Activated CD8-positive, alpha-beta memory T cell treated with anti-CD3 and anti-CD28 coated beads for 36 hours (primary cell): ENCODE measurements around the gene PRKN. TPM values are rescaled to one million over a fixed set of nuclear protein-coding genes. Genes with fewer than 3 reads are reported as not detected.

Experiments used
- CTCF ChIA-PET: fragments of 350-600 bp; sonication (Branson Sonifier 250); formaldehyde crosslinking; loops from one replicate; lab custom pipeline; 2021; ENCODE audit warnings: antibody characterized with exemption; lab: Charles Lee
- POLR2A ChIA-PET: fragments of 350-600 bp; sonication (Branson Sonifier 250); formaldehyde crosslinking; loops from one replicate; lab custom pipeline; 2021; ENCODE audit warnings: antibody characterized with exemption; lab: Charles Lee
- total RNA-seq, 2 experiments: library from RNA; stranded (reverse); gene quantifications; one replicate each; pipeline ENCODE4 v1.2.3, GENCODE V29; 2021

Gene PRKN
- total RNA-seq, 2 experiments from 2014 or later: not detected

DNA sequence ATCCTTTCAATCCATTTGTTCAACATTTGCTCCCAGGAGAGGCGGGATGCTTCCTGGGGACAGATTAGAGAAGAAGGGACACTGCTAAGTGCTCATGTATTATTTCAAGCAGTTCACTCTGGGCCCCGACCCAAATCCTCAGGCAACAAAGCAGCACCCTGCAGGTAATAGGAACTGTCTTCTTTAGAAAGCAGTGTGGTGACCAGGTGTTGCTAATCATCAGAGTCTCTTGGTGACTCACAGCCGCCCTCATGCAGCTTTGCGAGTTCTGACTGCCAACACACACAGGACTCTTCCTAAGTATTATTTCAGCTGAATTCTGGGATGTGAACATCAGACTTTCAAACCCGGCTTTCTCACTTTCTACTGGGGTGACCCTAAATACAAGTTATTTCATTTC, 356.4 kb downstream of the PRKN start:
- ChIA-PET POLR2A (no interaction called here), CTCF (interaction anchor here (0.6 kb wide), 1 partner anchor 18 kb away, joined by 3 read pairs; no protein-coding TSS in a partner anchor)

DNA sequence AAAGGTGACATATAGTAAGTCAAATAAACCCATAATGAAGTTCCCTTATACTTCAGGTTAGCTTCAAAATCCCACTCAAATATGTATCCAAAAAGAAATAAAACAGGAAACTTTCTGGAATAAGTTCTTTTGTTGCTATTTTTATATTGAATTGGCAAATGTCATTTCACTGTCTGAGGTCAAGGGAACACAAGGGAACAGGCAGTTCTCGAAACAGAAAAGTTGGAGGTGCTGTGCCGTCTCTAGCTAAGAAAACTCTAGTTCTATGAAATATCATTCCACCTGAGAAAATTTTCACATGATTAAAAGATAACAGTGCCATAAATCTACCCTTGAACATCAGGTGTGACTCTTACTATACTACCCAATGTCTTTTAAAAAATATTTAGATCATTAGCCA, 358.5 kb downstream of the PRKN start:
- ChIA-PET CTCF (no interaction called here), POLR2A (no interaction called here)

DNA sequence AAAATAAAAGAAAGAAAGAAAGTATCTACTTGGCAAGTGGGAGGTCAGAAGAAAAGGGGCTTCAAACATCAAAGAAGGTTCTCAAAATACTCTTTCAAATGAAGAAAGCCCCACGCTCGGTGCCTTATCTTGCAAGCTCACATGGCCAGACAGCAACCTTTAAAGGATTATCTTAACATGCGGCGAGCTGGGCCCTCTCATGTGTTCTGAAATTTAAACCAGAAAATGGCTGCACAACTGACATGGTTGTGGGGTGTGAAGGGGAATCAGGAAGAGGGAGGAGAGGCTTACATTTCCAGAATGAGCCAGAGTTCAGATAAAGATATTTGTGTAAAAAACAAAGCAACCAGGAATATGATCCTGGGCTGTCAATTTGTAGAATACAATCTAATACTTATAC, 363.1 kb downstream of the PRKN start:
- CTCF ChIA-PET: no interaction called here
- POLR2A ChIA-PET: no interaction called here

DNA sequence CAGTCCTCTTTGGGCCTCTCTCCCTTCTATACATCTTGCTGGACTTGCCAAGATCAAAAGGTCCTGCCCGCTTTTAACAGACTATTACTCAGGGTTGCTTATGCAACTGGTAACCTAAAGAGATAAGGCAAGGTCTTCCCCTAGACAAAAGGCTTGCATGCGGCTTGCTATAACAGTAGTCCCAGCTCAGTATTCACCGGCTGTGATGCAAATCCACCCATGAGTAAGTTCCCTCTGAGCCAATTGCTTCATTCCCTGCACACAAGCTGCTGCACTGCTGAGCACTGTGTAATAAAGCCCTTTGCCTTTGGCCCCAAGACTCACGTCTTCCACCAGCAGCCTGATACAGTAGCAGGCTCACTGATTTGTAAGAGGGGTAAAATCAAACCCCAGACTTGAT, 363.8 kb downstream of the PRKN start:
- CTCF ChIA-PET: no interaction called here

DNA sequence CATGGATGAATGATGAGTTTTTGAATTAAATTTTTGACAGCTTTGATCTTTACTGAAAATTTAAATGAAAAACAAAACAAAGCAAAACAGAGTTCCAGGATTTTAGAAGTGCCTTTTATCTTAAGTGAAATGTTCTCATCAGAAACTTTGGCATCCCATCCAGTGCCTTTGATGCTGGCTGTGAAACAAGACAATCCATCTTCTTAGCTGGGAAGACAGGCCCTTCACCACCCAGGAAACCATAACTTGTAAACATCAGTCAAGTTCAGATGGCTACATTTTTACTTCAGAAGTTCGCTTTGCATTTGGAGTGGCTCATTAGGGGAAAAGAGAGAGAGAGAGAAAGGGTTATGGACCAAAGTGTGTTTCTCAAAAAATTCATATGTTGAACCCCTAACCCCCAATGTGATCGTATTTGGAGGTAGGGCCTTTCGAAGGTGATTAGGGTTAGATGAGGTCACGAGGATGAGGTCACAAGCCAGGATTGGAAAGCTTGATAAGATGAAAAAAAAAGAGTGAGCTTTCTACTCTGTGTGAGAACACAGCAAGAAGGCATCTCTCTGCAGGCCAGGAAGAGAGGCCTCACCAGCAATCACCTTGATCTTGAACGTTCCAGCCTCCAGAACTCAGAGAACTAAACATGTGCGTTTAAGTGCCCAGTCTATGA, 366.5 kb downstream of the PRKN start:
- CTCF ChIA-PET: no interaction called here
- POLR2A ChIA-PET: no interaction called here

More for the DNA sequence above, 363.8 kb downstream of the PRKN start:
- POLR2A ChIA-PET: no interaction called here

DNA sequence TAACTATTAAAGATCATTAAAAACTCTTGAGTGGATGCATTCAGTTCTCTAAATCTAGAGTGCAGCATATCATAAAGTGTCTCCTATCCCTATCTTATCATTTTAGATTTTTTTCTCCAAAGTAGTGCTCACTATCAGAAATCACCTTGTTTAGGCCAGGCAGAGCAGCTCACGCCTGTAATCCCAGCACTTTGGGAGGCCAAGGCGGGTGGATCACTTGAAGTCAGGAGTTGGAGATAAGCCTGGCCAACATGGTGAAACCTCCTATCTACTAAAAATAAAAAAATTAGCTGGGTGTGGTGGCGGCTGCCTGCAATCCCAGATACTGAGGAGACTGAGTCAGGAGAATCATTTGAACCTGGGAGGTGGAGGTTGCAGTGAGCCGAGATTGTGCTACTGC, 368.9 kb downstream of the PRKN start:
- ChIA-PET POLR2A (no interaction called here), CTCF (no interaction called here)

DNA sequence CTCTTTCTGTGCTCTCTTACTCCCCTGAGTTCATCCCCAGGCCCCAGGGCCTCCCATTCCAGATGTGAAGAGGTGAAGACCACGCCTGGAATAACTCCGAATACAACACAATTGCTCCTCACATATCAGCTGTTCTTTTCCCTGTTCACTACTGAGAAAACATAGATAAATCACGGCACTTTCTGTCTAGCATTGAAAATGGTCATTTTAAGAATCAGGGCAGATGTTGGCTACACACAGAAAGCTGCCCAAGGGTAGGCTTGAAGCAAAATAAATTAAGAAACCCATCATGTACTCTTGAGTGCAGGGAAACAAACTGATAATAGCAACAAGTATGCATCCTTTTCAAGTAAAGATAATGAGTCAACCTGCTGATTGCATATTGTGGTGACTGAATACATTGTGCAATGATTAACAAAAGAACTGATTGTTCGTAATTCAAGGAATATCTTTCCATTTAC, 382.5 kb downstream of the PRKN start:
- ChIA-PET CTCF (no interaction called here), POLR2A (no interaction called here)

DNA sequence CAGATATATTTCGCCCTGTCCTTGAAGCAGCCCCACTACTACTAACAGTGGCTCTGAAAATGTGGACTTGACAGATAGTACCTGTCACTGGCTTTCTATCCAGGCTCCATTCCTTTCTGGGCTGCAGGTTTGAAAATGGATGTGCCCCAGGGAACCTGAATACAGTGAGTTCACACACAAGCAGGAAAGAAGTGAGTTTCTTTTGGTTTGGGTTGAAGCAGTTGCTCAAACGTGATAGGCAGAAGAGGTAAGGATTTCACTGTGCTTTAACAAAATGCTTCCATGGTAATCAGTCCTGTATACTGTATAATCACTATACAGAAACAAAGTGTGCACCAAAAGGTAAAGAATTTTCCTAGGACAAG, 382.9 kb downstream of the PRKN start:
- CTCF ChIA-PET: no interaction called here
- POLR2A ChIA-PET: no interaction called here

DNA sequence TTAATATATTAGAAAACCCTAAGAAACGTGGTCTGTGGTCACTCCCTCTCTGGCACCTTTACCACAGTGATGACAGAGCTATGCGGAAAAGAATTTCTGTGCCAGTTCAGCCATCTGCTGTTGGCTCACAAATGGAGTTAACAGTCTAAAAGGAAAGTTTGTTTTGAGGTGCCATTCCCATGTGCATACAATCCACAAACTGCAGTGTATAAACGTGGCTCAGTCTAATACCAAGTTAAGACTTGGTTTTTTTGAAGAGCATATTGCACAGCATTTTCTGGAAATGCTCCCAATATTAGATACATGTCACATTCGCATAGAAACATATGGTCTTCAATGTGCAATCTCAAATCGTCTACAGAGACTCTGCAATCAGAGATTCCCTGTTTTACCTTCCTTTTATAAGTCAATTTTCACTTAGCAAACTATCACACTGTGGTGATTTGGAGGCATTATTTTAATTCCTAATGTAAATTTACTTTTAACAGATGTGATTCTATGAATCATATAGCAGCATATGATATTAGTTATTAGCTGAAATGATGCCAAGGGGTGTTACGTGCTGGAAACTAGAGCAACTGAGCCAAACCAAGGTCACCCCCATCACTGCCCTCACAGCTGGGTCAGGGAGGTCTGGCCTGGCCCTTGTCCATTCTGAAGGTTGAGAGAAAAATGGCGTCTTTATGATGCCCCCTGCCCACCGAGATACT, 383.5 kb downstream of the PRKN start:
- POLR2A ChIA-PET: no interaction called here
- CTCF ChIA-PET: no interaction called here

DNA sequence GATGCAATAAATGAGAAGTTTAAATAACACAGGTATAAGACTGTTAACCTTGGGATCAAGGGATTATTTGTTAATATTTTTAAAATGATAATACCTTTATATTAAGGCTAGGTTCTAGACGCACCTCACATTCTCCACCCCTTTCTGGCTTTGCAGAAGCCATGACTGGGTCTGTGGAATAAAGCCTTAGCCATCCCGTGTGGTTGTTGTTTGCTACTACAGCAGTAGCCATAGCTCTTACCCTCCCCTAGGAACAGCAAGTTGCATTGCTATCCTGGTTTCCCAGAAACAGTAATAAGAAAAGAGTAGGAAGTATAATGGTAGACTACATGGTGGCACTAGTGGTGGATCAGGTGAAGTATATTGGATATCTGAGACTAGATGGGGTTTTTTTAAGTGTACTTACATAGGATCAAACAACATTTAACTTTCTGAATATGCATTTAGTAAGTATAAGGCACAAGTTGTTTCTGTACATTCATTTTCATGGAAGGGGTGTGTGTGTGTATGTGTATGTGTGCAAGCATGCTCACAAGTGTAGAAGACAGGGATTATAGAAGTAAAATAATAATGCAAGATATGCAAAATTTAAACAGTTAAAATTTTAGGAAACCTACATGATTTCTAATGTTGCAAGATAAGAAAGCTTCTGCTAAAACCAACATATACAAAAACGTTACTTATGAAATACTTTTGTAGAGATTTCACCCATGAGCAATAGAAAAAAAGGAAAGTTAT, 384.2 kb downstream of the PRKN start:
- CTCF ChIA-PET: no interaction called here
- POLR2A ChIA-PET: no interaction called here

DNA sequence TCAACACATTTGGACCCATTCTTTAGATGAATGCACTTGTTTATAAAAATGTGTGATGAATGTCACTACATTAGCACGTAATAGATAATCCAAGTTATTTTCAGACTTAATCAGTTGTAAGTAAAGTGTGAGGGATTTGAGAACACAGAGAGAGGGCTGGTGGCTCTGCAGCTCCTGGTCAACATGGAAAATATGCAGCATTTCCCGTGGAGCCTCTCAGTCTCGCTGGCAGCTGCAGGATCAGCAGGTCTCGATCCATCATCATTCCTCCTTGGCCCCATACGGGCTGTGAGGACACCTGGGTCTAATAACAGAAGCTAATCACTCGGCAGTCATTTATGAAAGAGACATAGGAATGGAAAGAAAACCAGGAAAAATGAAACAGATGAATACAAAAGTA, 390.2 kb downstream of the PRKN start:
- POLR2A ChIA-PET: no interaction called here
- CTCF ChIA-PET: no interaction called here

DNA sequence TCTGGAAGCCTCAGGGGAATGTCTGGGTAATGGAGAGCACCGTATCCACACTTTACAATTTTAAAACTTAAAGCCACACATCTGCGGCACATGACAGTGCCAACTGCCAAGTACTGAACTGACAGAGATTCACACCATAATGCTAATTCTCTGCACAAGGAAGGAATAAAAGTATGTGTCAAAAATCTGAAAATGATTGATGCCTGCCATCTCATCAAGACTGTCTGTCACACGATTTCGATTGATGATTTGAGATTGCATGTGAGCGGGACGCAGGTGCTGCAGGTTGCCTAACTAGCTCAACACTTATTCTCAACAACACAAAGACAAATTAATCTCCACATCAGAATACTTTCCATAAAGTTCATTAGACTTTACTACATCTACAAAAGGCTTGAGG, 391.2 kb downstream of the PRKN start:
- ChIA-PET POLR2A (no interaction called here), CTCF (no interaction called here)

DNA sequence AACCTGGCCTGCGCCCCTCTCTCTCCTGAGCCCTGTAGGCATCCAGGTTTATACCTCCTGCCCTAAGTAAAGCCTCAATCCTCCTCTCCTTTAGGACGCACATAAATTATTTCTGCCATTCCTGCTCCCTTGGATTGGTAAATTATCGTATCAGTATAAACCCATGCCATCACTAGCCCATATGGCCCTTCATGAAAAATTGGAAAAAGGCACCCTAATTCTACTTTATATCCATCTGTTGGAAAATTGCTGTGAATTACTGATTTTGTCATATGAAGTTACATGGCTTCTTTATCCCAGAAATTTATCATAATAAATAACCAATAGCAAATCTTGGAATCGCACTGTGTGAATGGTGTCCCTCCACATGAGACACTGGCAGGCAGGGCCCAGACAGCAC, 395.2 kb downstream of the PRKN start:
- ChIA-PET CTCF (no interaction called here), POLR2A (no interaction called here)

DNA sequence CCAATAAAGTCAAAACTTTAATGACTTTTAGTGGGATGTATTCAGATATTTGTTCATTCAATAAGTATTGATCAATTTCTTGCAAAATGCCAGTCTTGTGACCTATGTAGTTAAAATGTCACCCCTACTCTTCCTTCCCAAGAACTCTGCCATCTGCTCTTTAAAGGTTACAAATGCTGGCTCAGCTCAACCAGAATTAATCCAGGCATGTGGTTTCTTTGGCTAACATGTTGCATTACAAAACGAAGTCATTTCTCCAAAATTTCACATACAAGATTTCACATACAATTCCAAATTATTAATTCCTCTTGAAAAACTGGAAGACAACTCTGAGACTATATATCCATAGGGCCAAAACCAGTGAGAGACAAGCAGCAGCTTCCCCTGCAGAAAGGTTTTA, 395.7 kb downstream of the PRKN start:
- ChIA-PET CTCF (no interaction called here), POLR2A (no interaction called here)

DNA sequence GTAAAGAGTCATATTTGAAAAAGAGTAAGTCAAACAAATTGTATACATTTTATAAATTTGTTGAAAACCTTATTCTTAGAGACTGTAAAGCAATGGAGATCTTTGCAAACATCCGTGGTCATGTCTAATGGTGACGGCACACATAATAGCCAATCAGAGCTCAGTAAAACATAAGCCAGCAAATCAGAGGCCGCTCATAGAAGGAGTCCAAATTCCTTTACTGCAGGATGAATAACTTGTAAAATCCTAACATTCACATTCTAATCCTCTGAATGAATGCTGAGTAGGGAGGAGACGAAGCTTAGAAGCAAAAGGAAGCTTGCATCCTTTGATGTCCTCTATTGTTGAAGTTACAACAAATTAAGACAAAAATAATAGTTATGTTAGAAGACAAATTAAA, 401.7 kb downstream of the PRKN start:
- POLR2A ChIA-PET: no interaction called here
- CTCF ChIA-PET: no interaction called here

DNA sequence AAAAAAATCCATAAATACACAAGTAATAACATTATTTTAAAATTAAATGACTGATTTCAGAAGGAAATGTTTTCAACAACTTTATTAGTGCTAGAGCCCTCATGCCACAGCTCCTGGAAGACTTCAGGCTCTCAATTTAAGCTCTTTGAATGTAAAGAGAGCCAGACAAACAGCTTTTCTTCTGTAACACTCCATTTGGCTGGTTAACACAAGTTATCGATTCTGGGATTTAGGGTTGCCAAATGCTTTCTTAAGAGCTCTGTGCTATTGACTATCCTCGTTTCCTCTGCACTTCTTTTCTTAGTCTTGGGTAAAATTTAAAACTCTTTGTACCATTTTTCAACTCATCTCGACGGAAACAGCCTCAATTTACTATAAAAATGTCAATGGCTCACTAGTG, 402.5 kb downstream of the PRKN start:
- CTCF ChIA-PET: no interaction called here
- POLR2A ChIA-PET: no interaction called here

DNA sequence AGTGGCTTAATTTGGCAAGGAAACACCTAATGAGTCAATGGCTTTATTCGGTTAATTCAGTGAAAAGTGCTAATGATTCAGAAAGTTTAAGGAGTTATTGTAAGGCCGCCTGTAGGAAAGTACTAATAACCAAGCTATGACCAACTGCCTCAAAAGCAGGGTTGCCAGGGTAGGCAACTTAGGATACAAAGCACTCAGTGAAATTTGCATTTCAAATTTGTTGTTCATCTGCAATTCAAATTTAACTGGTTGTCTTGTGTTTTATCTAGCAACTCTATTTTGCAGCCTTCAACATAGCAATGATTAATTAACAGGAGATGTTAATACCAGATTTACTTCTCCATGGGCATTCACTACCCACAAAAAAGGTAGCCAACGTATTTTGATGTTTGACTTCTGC, 412.3 kb downstream of the PRKN start:
- ChIA-PET CTCF (no interaction called here), POLR2A (no interaction called here)

DNA sequence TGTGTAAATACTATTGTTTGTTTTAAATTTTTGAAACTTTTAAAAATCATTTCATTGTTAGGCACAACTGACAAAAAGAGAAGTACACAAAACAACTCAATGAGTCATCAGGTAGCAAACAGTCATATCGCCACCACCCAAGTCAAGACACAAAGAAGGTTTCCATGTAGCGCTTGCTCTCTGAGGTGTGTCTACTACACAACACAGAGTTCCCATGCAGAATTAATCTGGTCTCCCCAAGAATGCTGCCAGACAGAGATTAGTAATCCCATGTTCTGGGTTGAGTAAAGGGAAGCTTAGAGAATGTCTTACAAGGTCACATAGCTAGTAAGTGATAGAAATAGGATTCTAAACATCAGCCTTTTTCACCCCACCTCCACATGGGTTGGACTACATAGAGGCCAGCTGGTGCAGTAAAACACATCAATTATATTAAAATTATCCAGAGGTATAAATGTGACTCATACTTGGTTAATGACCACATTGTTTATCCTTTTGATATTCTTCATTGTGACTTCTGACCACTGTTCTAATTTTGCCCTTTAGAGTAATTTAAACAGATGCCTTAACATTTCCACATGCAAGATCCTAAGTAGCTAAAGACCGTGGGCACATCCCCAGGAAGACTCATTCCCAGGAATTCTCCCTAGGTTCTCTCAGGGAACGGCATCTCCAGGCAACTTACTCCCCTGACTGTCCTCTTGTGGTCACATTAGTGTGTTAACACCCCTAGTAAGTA, 413.5 kb downstream of the PRKN start:
- CTCF ChIA-PET: no interaction called here
- POLR2A ChIA-PET: no interaction called here

DNA sequence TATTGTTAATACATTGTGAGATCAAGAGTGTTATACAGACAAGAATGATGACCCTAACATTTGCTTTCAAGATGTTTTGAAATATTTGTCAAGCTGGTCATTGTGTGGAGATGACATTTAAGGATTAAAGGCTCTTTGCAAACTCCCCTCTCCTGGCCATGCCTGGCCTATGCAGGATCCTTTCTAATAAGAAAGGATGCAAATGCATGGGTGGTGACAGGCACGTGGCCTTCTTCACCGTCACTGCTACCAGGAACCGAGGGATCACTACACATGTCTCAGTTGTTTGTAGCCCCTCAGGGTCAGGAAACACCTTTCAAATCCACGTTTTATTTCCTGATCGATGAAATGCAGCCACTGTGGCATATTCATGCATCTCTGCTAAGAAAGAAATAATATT, 419.7 kb downstream of the PRKN start:
- ChIA-PET CTCF (no interaction called here), POLR2A (no interaction called here)

DNA sequence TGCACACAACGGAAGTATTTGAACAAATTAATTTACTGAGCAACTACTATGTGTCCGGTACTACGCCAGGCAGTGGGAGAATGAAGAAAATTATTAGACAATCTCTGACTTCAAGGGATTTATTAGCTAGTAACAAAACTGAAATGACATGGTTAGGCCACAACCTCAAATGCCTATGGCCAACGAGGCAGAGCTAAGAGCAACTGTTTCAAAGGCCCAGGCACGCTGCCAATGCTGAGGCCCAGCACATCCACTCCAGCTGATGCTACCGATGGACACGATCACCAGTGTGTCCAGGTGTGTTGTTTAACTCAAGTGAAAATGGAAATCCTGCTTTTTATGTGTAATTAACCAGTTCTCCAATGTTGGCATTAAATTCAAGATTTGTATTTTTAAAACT, 420.9 kb downstream of the PRKN start:
- POLR2A ChIA-PET: no interaction called here
- CTCF ChIA-PET: no interaction called here
